Neural cell (in vitro differentiated cells): ENCODE measurements around the gene FAM83B. TPM values are rescaled to one million over a fixed set of nuclear protein-coding genes. Genes with fewer than 3 reads are reported as not detected.

ENCODE experiments used
- H2AFZ ChIP-seq: fragments of 200-600, 300-800 bp; sonication (generic), shearing (Covaris generic); 2 replicates; pipeline ENCODE4 v1.6.0; 2014; ENCODE audit warnings: low read depth, mild to moderate bottlenecking, antibody characterized with exemption, low read length, moderate library complexity
- H3F3A ChIP-seq: fragments of 200-600 bp; shearing (Covaris generic); 2 replicates; pipeline ENCODE4 v1.6.1; 2016; ENCODE audit warnings: mild to moderate bottlenecking, moderate library complexity, mixed read lengths, antibody characterized with exemption, low read length; ENCODE audit not compliant: insufficient read depth, poor library complexity, severe bottlenecking
- H3K27ac ChIP-seq: fragments of 200-600, 300-800 bp; sonication (generic), shearing (Covaris generic); 2 replicates; pipeline ENCODE4 v1.5.1; 2014; ENCODE audit warnings: mild to moderate bottlenecking, low read length, moderate library complexity
- H3K27me3 ChIP-seq: fragments of 300-800, 200-600 bp; sonication (generic), shearing (Covaris generic); 2 replicates; pipeline ENCODE4 v1.6.0; 2014; ENCODE audit warnings: mild to moderate bottlenecking, low read depth, low read length, moderate library complexity; ENCODE audit not compliant: insufficient read depth
- H3K36me3 ChIP-seq: fragments of 300-800, 200-600 bp; sonication (generic), shearing (Covaris generic); 2 replicates; pipeline ENCODE4 v1.5.1; 2014; ENCODE audit warnings: mild to moderate bottlenecking, antibody characterized with exemption, low read length, moderate library complexity; ENCODE audit not compliant: insufficient read depth
- H3K4me2 ChIP-seq: fragments of 300-800, 200-600 bp; sonication (generic), shearing (Covaris generic); 2 replicates; pipeline ENCODE4 v1.6.0; 2014; ENCODE audit warnings: mild to moderate bottlenecking, low read length
- H3K4me3 ChIP-seq: fragments of 300-800, 200-600 bp; sonication (generic), shearing (Covaris generic); 2 replicates; pipeline ENCODE4 v1.5.1; 2014; ENCODE audit warnings: mild to moderate bottlenecking, low read length, moderate library complexity
- H3K79me2 ChIP-seq: fragments of 200-600 bp; shearing (Covaris generic); replicated peaks from 2 replicates; pipeline ENCODE4 v1.6.0; 2014; ENCODE audit warnings: mild to moderate bottlenecking, low read length, moderate library complexity; ENCODE audit not compliant: insufficient read depth
- H3K9ac ChIP-seq: fragments of 300-800, 200-600 bp; sonication (generic), shearing (Covaris generic); 2 replicates; pipeline ENCODE4 v1.6.1; 2016; ENCODE audit warnings: mild to moderate bottlenecking, low read length, mixed read lengths
- H3K9me2 ChIP-seq: fragments of 200-600 bp; shearing (Covaris generic); 2 replicates; pipeline ENCODE4 v1.6.1; 2016; ENCODE audit warnings: mild to moderate bottlenecking, low read length, mixed read lengths; ENCODE audit not compliant: insufficient read depth
- H3K9me3 ChIP-seq: fragments of 200-600, 300-800 bp; sonication (generic), shearing (Covaris generic); 2 replicates; pipeline ENCODE4 v1.6.1; 2016; ENCODE audit warnings: mild to moderate bottlenecking, mixed run types, low read length, moderate library complexity, mixed read lengths
- H4K20me1 ChIP-seq: fragments of 200-600 bp; shearing (Covaris generic); 2 replicates; pipeline ENCODE4 v1.6.1; 2016; ENCODE audit warnings: mild to moderate bottlenecking, mixed run types; ENCODE audit not compliant: insufficient read depth
- EP300 ChIP-seq: fragments of 450-650 bp; conservative IDR thresholded peaks from 2 replicates; pipeline ENCODE4 v1.6.1; 2014; ENCODE audit warnings: antibody characterized with exemption, mild to moderate bottlenecking, moderate library complexity; ENCODE audit not compliant: poor library complexity, severe bottlenecking
- EZH2 ChIP-seq: fragments of 200-600, 300-800 bp; shearing (Covaris generic), sonication (generic); IDR thresholded peaks from 2 replicates; pipeline ENCODE4 v1.6.1; 2014; ENCODE audit warnings: antibody characterized with exemption, low read length, borderline replicate concordance, mild to moderate bottlenecking; ENCODE audit not compliant: insufficient read depth, poor library complexity, severe bottlenecking
- MXI1 ChIP-seq: fragments of 450-650 bp; conservative IDR thresholded peaks from 2 replicates; pipeline ENCODE4 v1.6.1; 2014; ENCODE audit warnings: antibody characterized with exemption, mild to moderate bottlenecking; ENCODE audit not compliant: poor library complexity, severe bottlenecking
- POLR2AphosphoS5 ChIP-seq: IDR thresholded peaks from 2 replicates; pipeline ENCODE4 v1.6.1; 2012
- RAD21 ChIP-seq: fragments of 450-650 bp; conservative IDR thresholded peaks from 2 replicates; pipeline ENCODE4 v1.6.1; 2014; ENCODE audit warnings: antibody characterized with exemption, mild to moderate bottlenecking, moderate library complexity
- SMC3 ChIP-seq: fragments of 450-650 bp; conservative IDR thresholded peaks from 2 replicates; pipeline ENCODE4 v1.6.1; 2014; ENCODE audit warnings: antibody characterized with exemption, mild to moderate bottlenecking, moderate library complexity; ENCODE audit not compliant: poor library complexity
- TAF1 ChIP-seq: IDR thresholded peaks from 2 replicates; pipeline ENCODE4 v1.6.1; 2012; ENCODE audit warnings: low read depth
- polyA plus RNA-seq: library from polyadenylated mRNA; depleted of rRNA; stranded (reverse); fragments of >200 nt; gene quantifications from 2 replicates; pipeline ENCODE4 v1.2.3, GENCODE V29; 2014
- TF ChIP-seq, protein P1 (sequence below): fragments of 450-650 bp; IDR thresholded peaks from 2 replicates; pipeline ENCODE4 v1.5.1; 2014; ENCODE audit warnings: antibody characterized with exemption, mild to moderate bottlenecking, moderate library complexity; ENCODE audit not compliant: poor library complexity, severe bottlenecking
- TF ChIP-seq, protein P2 (sequence below): IDR thresholded peaks from 2 replicates; pipeline ENCODE4 v1.6.1; 2012; ENCODE audit warnings: borderline replicate concordance

FAM83B gene
- polyA plus RNA-seq, 1 donor from 2014 or later, result not detected

GRCh38 chr6:54865091-54865631 is 18.6 kb downstream of the FAM83B start:
- Histone ChIP-seq H3K9me2 (no peaks in the 10 kb centered on the region), H3K9me3 (no peaks in the 10 kb centered on the region), H3K36me3 (no peaks in the 10 kb centered on the region), H2AFZ (no peak overlapping the region), H3K79me2 (no peaks in the 10 kb centered on the region), H3K27ac (no peak overlapping the region), H4K20me1 (no peaks in the 10 kb centered on the region), H3K4me2 (no peak overlapping the region), H3K4me3 (no peak overlapping the region), H3K9ac (no peak overlapping the region), H3K27me3 (no peaks in the 10 kb centered on the region), H3F3A (no peaks in the 10 kb centered on the region)
- TF ChIP-seq EP300 (no peak), POLR2AphosphoS5 (no peak), SMC3 (no peak), RAD21 (no peak), EZH2 (no peak), TAF1 (no peak), MXI1 (no peak)
- TF ChIP-seq, protein P1, sequence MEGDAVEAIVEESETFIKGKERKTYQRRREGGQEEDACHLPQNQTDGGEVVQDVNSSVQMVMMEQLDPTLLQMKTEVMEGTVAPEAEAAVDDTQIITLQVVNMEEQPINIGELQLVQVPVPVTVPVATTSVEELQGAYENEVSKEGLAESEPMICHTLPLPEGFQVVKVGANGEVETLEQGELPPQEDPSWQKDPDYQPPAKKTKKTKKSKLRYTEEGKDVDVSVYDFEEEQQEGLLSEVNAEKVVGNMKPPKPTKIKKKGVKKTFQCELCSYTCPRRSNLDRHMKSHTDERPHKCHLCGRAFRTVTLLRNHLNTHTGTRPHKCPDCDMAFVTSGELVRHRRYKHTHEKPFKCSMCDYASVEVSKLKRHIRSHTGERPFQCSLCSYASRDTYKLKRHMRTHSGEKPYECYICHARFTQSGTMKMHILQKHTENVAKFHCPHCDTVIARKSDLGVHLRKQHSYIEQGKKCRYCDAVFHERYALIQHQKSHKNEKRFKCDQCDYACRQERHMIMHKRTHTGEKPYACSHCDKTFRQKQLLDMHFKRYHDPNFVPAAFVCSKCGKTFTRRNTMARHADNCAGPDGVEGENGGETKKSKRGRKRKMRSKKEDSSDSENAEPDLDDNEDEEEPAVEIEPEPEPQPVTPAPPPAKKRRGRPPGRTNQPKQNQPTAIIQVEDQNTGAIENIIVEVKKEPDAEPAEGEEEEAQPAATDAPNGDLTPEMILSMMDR, result no peak
- TF ChIP-seq, protein P2, sequence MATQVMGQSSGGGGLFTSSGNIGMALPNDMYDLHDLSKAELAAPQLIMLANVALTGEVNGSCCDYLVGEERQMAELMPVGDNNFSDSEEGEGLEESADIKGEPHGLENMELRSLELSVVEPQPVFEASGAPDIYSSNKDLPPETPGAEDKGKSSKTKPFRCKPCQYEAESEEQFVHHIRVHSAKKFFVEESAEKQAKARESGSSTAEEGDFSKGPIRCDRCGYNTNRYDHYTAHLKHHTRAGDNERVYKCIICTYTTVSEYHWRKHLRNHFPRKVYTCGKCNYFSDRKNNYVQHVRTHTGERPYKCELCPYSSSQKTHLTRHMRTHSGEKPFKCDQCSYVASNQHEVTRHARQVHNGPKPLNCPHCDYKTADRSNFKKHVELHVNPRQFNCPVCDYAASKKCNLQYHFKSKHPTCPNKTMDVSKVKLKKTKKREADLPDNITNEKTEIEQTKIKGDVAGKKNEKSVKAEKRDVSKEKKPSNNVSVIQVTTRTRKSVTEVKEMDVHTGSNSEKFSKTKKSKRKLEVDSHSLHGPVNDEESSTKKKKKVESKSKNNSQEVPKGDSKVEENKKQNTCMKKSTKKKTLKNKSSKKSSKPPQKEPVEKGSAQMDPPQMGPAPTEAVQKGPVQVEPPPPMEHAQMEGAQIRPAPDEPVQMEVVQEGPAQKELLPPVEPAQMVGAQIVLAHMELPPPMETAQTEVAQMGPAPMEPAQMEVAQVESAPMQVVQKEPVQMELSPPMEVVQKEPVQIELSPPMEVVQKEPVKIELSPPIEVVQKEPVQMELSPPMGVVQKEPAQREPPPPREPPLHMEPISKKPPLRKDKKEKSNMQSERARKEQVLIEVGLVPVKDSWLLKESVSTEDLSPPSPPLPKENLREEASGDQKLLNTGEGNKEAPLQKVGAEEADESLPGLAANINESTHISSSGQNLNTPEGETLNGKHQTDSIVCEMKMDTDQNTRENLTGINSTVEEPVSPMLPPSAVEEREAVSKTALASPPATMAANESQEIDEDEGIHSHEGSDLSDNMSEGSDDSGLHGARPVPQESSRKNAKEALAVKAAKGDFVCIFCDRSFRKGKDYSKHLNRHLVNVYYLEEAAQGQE, result no peak

GRCh38 chr6:54868556-54868955 is 22.0 kb downstream of the FAM83B start:
- Histone ChIP-seq H3K27me3 (no peaks in the 10 kb centered on the region), H3K9me2 (no peaks in the 10 kb centered on the region), H3K4me2 (no peak overlapping the region), H4K20me1 (no peaks in the 10 kb centered on the region), H3K36me3 (no peaks in the 10 kb centered on the region), H3K9ac (no peak overlapping the region), H2AFZ (no peak overlapping the region), H3K9me3 (no peaks in the 10 kb centered on the region), H3K4me3 (no peak overlapping the region), H3K79me2 (no peaks in the 10 kb centered on the region), H3F3A (no peaks in the 10 kb centered on the region), H3K27ac (no peak overlapping the region)
- TF ChIP-seq SMC3 (no peak), POLR2AphosphoS5 (no peak), MXI1 (no peak), EZH2 (no peak), TAF1 (no peak)
- TF ChIP-seq, protein P2, result no peak
